Prostate gland (tissue), 2 donors: ENCODE data around the gene PDE6B.

Source experiments
- CTCF ChIP-seq, 4 experiments: fragments of 200-600 bp in 2 of 4; fragments of 450-650 bp in 2 of 4; sonication (generic) in 2 of 4; IDR thresholded peaks; 1 replicate in 3 of 4; 2 replicates in 1 of 4; pipeline ENCODE4 v1.5.1; 2016 to 2019; ENCODE audit warnings: antibody characterized with exemption in 4 of 4, mild to moderate bottlenecking in 2 of 4, moderate library complexity in 2 of 4
- POLR2A ChIP-seq: fragments of 450-650 bp; IDR thresholded peaks from one replicate; pipeline ENCODE4 v1.6.1; 2016; ENCODE audit warnings: antibody characterized with exemption, mild to moderate bottlenecking

- no peak for TF ChIP-seq POLR2A
- TF ChIP-seq CTCF (IDR thresholded peaks at IDR 0.05): no peak
Observed at GRCh38 chr4:613126-613525, 12.2 kb upstream of the PDE6B start.
